Measurements from ENCODE around the gene IL7R. TPM values are rescaled to one million over a fixed set of nuclear protein-coding genes. Genes with fewer than 3 reads are reported as not detected.
A peak's percentile ranks its signal among the peaks of the same experiment; 100 is the strongest.

IL7R gene
- total RNA-seq, 4 donors from 2014 or later, result 4.4 to 19.1 (median 11.1) TPM

- no peak for DNase-seq
Observed at GRCh38 chr5:35850967-35851680, 5.6 kb upstream of the IL7R start.

GRCh38 chr5:35852084-35852734 is 4.5 kb upstream of the IL7R start:
- H3K27ac ChIP-seq, result no peak overlapping the region
- H3K4me3 ChIP-seq, result no peak overlapping the region
- intact Hi-C loops (cut with DNase I), result no loop called here
- H3K9me3 ChIP-seq, result no peaks in the 10 kb centered on the region
- no peaks in the 10 kb centered on the region for H3K36me3 ChIP-seq
- no peaks in the 10 kb centered on the region for H3K27me3 ChIP-seq
- 56 to 60% methylated on average over 6 to 7 of the region's 8 CpGs for WGBS, 2 donors
- TF ChIP-seq, protein P1, sequence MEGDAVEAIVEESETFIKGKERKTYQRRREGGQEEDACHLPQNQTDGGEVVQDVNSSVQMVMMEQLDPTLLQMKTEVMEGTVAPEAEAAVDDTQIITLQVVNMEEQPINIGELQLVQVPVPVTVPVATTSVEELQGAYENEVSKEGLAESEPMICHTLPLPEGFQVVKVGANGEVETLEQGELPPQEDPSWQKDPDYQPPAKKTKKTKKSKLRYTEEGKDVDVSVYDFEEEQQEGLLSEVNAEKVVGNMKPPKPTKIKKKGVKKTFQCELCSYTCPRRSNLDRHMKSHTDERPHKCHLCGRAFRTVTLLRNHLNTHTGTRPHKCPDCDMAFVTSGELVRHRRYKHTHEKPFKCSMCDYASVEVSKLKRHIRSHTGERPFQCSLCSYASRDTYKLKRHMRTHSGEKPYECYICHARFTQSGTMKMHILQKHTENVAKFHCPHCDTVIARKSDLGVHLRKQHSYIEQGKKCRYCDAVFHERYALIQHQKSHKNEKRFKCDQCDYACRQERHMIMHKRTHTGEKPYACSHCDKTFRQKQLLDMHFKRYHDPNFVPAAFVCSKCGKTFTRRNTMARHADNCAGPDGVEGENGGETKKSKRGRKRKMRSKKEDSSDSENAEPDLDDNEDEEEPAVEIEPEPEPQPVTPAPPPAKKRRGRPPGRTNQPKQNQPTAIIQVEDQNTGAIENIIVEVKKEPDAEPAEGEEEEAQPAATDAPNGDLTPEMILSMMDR (IDR thresholded peaks at IDR 0.05), result no peak
- TF ChIP-seq POLR2A (IDR thresholded peaks at IDR 0.05), result no peak
- no peak for DNase-seq
- peaks cover 0 to 10% (median 0%) of the 10 kb centered on the region in 3 donors for H3K4me1 ChIP-seq

More at GRCh38 chr5:35850967-35851680, 5.6 kb upstream of the IL7R start:
- TF ChIP-seq, protein P1 (IDR thresholded peaks at IDR 0.05), result no peak
- no peak for TF ChIP-seq POLR2A (IDR thresholded peaks at IDR 0.05)
- Histone ChIP-seq H3K27me3 (no peaks in the 10 kb centered on the region), H3K4me1 (peaks cover 0 to 10% (median 0%) of the 10 kb centered on the region in 3 donors), H3K9me3 (no peaks in the 10 kb centered on the region), H3K4me3 (peak overlapping the region in 2 of 4 donors; percentile 15 to 30), H3K36me3 (no peaks in the 10 kb centered on the region), H3K27ac (no peak overlapping the region)
- intact Hi-C loops (cut with DNase I), result no loop called here
- 27 to 41% methylated on average over 8 of the region's 8 CpGs for WGBS, 2 donors

DNA sequence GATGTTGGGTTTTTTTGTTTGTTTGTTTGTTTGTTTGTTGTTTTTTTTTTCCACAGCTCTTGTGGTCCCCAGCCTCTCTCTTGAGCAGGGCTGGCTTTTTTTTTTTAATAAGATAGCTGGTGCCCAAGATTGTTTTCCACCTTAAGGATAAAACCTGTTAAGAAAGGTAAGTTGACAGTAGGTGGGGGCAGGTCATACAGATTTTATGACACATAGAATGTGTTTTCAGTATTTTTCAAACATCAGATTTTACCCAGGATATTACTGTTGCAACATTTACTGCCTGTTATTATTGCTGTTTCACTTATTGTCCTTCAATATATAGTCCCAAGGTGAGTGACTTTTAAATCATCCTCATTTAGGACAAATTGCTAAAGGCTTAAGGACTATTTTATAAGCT is 3.9 kb upstream of the IL7R start:
- intact Hi-C loops (cut with DNase I), result no loop called here
- Histone ChIP-seq H3K27ac (peak overlapping the region in 1 of 4 donors; percentile 9), H3K9me3 (no peaks in the 10 kb centered on the region), H3K36me3 (no peaks in the 10 kb centered on the region), H3K4me3 (no peak overlapping the region), H3K4me1 (peaks cover 0 to 10% (median 0%) of the 10 kb centered on the region in 3 donors), H3K27me3 (no peaks in the 10 kb centered on the region)
- TF ChIP-seq, protein P1 (IDR thresholded peaks at IDR 0.05), result no peak
- TF ChIP-seq POLR2A (IDR thresholded peaks at IDR 0.05), result no peak
- DNase-seq, result no peak

DNA sequence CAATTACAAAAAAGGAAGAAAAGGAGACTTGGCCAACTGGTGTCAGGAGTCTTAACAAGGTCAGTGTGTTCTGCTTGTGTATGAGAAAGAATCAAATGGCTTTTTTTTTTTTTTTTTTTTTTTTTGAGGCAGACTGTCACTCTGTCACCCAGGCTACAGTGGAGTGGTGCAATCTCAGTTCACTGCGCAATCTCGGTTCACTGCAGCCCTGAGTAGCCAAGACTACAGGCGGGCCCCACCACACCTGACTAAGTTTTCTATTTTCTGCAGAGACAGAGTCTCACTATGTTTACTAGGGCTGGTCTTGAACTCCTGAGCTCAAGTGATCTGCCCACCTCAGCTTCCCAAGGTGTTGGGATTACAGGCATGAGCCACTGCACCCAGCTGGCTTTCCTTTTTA is 3.1 kb upstream of the IL7R start:
- intact Hi-C loops (cut with DNase I), result no loop called here
- peaks cover 0 to 10% (median 0%) of the 10 kb centered on the region in 3 donors for H3K4me1 ChIP-seq
- H3K27me3 ChIP-seq, result no peaks in the 10 kb centered on the region
- TF ChIP-seq, protein P1 (IDR thresholded peaks at IDR 0.05), result no peak
- TF ChIP-seq POLR2A (IDR thresholded peaks at IDR 0.05), result no peak
- H3K9me3 ChIP-seq, result no peaks in the 10 kb centered on the region
- no peaks in the 10 kb centered on the region for H3K36me3 ChIP-seq
- no peak for DNase-seq
- peak overlapping the region; percentile 14 to 66 (median 30) for H3K27ac ChIP-seq
- WGBS, 2 donors, result 63 to 80% methylated on average over 2 to 3 of the region's 3 CpGs
- H3K4me3 ChIP-seq, result peak overlapping the region in 1 of 4 donors; percentile 6

- peak in 1 of 4 donors; percentile 45 for TF ChIP-seq POLR2A (IDR thresholded peaks at IDR 0.05)
- TF ChIP-seq, protein P1 (IDR thresholded peaks at IDR 0.05), result no peak
- H3K27me3 ChIP-seq, result no peaks in the 10 kb centered on the region
- intact Hi-C loops (cut with DNase I), result no loop called here
- no peaks in the 10 kb centered on the region for H3K9me3 ChIP-seq
- peak overlapping the region; percentile 14 to 66 (median 30) for H3K27ac ChIP-seq
- peaks cover 0 to 10% (median 0%) of the 10 kb centered on the region in 3 donors for H3K4me1 ChIP-seq
- H3K4me3 ChIP-seq, result peak overlapping the region in 1 of 4 donors; percentile 6
- no peaks in the 10 kb centered on the region for H3K36me3 ChIP-seq
- 31 to 80% methylated on average over 1 of the region's 1 CpG for WGBS, 2 donors
- DNase-seq, result no peak
Observed at GRCh38 chr5:35854248-35854647, 2.4 kb upstream of the IL7R start.

Measured in esophagus squamous epithelium (tissue), 5 donors.